Measurements from ENCODE around the gene CLDN22.

DNA sequence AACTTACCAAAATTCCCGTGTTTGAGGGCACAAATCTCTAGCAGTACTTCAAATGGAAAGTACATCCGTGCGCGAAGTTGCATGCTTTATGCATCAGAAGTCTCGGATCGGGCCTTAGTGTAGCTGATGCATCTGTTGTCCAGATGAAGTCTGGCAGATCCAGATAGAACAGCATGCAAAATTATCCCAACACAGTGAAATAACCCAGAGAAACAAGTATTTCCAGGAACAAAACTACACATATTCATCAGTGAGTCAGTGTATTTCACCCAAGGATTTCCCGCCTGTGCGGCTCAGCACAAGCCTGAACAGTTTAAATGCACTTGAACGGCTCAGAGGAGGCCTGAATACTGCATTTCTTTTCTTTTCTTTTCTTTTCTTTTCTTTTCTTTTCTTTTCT is 29.6 kb upstream of the CLDN22 start:
- TF ChIP-seq, protein P1, sequence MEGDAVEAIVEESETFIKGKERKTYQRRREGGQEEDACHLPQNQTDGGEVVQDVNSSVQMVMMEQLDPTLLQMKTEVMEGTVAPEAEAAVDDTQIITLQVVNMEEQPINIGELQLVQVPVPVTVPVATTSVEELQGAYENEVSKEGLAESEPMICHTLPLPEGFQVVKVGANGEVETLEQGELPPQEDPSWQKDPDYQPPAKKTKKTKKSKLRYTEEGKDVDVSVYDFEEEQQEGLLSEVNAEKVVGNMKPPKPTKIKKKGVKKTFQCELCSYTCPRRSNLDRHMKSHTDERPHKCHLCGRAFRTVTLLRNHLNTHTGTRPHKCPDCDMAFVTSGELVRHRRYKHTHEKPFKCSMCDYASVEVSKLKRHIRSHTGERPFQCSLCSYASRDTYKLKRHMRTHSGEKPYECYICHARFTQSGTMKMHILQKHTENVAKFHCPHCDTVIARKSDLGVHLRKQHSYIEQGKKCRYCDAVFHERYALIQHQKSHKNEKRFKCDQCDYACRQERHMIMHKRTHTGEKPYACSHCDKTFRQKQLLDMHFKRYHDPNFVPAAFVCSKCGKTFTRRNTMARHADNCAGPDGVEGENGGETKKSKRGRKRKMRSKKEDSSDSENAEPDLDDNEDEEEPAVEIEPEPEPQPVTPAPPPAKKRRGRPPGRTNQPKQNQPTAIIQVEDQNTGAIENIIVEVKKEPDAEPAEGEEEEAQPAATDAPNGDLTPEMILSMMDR (IDR thresholded peaks at IDR 0.05; ENCODE audit: insufficient read depth, low read length, poor library complexity, severe bottlenecking), result no peak
- TF ChIP-seq EZH2phosphoT487 (conservative IDR thresholded peaks at IDR 0.05; ENCODE audit: low read length), result no peak
